CD4-positive, CD25-positive, alpha-beta regulatory T cell (primary cell): Measurements from ENCODE around the gene FOXF1. TPM values are rescaled to one million over a fixed set of nuclear protein-coding genes. Genes with fewer than 3 reads are reported as not detected.

Source experiments
- ATAC-seq, 2 donors: fragments of 150-1000 bp; cut with Tn5 transposase; one replicate each; pipeline ENCODE4 v1.10.0; 2021; ENCODE audit warnings: low read depth in 2 of 2, moderate number of reproducible peaks in 2 of 2, moderate library complexity in 1 of 2
- DNase-seq, 3 donors: peaks; one replicate each; pipeline versions ENCODE4 v3.0.0 to v3.0.0-alpha.2; 2012 to 2022; ENCODE audit warnings: mixed read lengths in 1 of 3
- H3K27ac ChIP-seq: one replicate; pipeline ENCODE4 v1.7.0; 2013; ENCODE audit warnings: mild to moderate bottlenecking, low read length; ENCODE audit not compliant: insufficient read depth, poor library complexity, severe bottlenecking
- H3K27me3 ChIP-seq: one replicate; pipeline ENCODE4 v1.7.0; 2013; ENCODE audit warnings: low read length; ENCODE audit not compliant: control insufficient read depth, insufficient read depth
- H3K36me3 ChIP-seq: one replicate; pipeline ENCODE4 v1.7.0; 2013; ENCODE audit warnings: mild to moderate bottlenecking, low read length, moderate library complexity; ENCODE audit not compliant: control insufficient read depth, insufficient read depth
- H3K4me1 ChIP-seq: 2 replicates; pipeline ENCODE4 v1.7.0; 2013; ENCODE audit warnings: mild to moderate bottlenecking, low read length; ENCODE audit not compliant: insufficient read depth, control insufficient read depth, poor library complexity, severe bottlenecking
- H3K4me3 ChIP-seq: one replicate; pipeline ENCODE4 v1.7.0; 2013; ENCODE audit warnings: low read depth, mild to moderate bottlenecking, low read length, moderate library complexity
- H3K9me3 ChIP-seq, 2 experiments: 1 replicate in 1 of 2; 2 replicates in 1 of 2; pipeline ENCODE4 v1.7.0; 2013; ENCODE audit warnings: low read length in 2 of 2, mild to moderate bottlenecking in 1 of 2, moderate library complexity in 1 of 2; ENCODE audit not compliant: control insufficient read depth in 2 of 2
- H3K27ac Mint-ChIP-seq, 3 donors: one replicate each; pipeline ENCODE4 v1.8.0; 2020 to 2022; ENCODE audit warnings: mild to moderate bottlenecking in 3 of 3, mixed read lengths in 3 of 3, moderate library complexity in 2 of 3
- H3K27me3 Mint-ChIP-seq: one replicate; pipeline ENCODE4 v1.8.0; 2022; ENCODE audit warnings: mild to moderate bottlenecking, mixed read lengths
- H3K36me3 Mint-ChIP-seq: one replicate; pipeline ENCODE4 v1.8.0; 2020; ENCODE audit warnings: mixed read lengths
- H3K4me1 Mint-ChIP-seq, 4 donors: one replicate each; pipeline ENCODE4 v1.8.0; 2020 to 2022; ENCODE audit warnings: mixed read lengths in 4 of 4, mild to moderate bottlenecking in 1 of 4
- H3K4me3 Mint-ChIP-seq, 4 donors: one replicate each; pipeline ENCODE4 v1.8.0; 2020 to 2022; ENCODE audit warnings: mild to moderate bottlenecking in 4 of 4, mixed read lengths in 4 of 4, moderate library complexity in 3 of 4
- H3K9me3 Mint-ChIP-seq, 7 donors: one replicate each; pipeline ENCODE4 v1.8.0; 2020 to 2022; ENCODE audit warnings: mixed read lengths in 7 of 7, mild to moderate bottlenecking in 3 of 7, moderate library complexity in 2 of 7
- polyA plus RNA-seq, 4 donors: library from polyadenylated mRNA; unstranded; fragments of 300-500 nt; fragmentation: Illumina TruSeq; gene quantifications; one replicate each; pipeline ENCODE4 v1.2.3, GENCODE V29; 2021
- total RNA-seq: library from RNA; stranded (reverse); gene quantifications from one replicate; pipeline ENCODE4 v1.2.3, GENCODE V29; 2022

The FOXF1 gene
- total and polyA plus RNA-seq, 5 donors from 2014 or later = not detected

DNA sequence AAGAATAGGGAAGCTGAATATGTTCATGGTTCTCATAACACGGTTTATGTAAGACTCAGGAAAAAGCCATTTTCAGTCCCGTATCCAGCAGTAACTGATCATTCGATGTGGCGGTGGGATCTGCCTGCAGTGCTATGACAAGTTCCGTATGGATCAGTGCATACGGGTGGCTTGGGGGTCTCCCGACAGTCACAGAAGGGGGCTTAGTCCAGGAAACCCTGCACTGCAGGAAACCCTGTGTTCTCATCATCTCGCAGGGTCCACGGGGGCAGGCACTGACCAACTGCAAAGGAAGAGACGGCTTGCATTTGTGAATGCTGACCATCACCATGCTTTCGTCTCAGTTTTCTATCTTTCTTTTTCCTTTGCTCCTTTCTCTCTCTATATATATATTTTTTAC is 37.0 kb downstream of the FOXF1 start:
- H3K27me3 ChIP-seq = no peaks in the 10 kb centered on the region
- H3K27ac Mint-ChIP-seq = no peak overlapping the region
- no peaks in the 10 kb centered on the region for H3K9me3 Mint-ChIP-seq
- peaks cover 29% of the 10 kb centered on the region for H3K36me3 Mint-ChIP-seq
- no peak overlapping the region for H3K4me3 ChIP-seq
- no peak overlapping the region for H3K4me3 Mint-ChIP-seq
- no peak overlapping the region for H3K27ac ChIP-seq
- ATAC-seq (no peak), DNase-seq (no peak)
- peaks cover 51% of the 10 kb centered on the region for H3K36me3 ChIP-seq
- H3K9me3 ChIP-seq = no peaks in the 10 kb centered on the region
- peaks cover 1 to 8% (median 7%) of the 10 kb centered on the region in 4 donors for H3K4me1 Mint-ChIP-seq
- H3K27me3 Mint-ChIP-seq = no peaks in the 10 kb centered on the region
- H3K4me1 ChIP-seq = no peaks in the 10 kb centered on the region

DNA sequence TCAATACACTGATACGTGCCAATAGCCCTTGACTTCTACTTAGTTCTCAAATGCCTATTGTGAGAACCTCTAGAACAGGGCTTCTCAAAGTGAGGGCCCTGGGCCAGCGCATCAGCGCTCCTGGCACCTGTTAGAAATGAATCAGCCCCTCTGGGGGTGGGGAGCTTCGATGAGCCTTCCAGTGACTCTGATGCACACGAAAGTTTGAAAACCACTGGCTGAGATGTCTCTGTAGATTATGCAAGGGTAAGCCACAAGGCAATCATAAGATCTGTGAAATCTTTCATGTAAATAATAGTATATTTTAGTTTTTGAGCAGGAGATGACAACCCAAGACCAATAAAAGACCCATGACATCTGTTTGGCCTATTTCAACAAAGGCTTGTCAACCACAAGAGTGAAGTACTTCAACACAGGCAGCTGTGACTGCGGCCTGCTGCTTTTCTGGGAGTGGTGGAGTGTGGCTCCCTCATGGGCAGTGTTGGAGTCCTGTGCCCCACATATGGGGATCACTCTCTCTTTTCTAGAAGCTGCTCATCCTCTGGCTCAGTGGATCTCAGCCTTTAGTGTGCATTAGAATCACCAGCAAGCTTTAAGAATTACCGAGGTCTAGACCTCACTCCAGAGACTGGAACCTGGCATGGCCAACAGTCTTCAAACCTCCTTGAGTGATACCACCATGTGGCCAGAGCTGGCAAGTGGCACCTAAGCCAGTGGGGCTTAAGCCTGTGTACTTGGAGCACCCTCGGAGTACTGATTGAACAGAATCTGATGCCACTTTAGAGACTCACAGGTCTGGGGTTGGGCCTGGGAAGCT is 39.0 kb downstream of the FOXF1 start:
- H3K27me3 Mint-ChIP-seq = no peaks in the 10 kb centered on the region
- H3K36me3 Mint-ChIP-seq = peaks cover 24% of the 10 kb centered on the region
- peak in 1 of 3 donors; percentile 33 for DNase-seq
- Histone ChIP-seq H3K9me3 (no peaks in the 10 kb centered on the region), H3K27me3 (no peaks in the 10 kb centered on the region), H3K4me3 (no peak overlapping the region), H3K36me3 (peaks cover 44% of the 10 kb centered on the region), H3K4me1 (peaks cover 4% of the 10 kb centered on the region), H3K27ac (no peak overlapping the region)
- H3K4me1 Mint-ChIP-seq = peaks cover 13 to 23% (median 18%) of the 10 kb centered on the region in 4 donors
- H3K27ac Mint-ChIP-seq = peak overlapping the region in 1 of 3 donors; percentile 11
- H3K4me3 Mint-ChIP-seq = no peak overlapping the region
- no peaks in the 10 kb centered on the region for H3K9me3 Mint-ChIP-seq
- peak; percentile 36 to 46 for ATAC-seq

DNA sequence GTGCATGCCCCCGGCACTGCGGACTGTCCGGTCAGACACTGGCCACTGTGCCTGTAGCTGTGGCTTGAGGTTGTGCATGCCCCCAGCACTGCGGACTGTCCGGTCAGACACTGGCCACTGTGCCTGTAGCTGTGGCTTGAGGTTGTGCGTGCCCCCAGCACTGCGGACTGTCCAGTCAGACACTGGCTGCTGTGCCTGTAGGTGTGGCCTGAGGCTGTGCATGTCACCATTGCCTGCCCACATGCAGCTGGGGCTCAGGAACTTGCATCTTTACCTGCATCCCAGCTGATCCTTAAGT is 39.5 kb downstream of the FOXF1 start:
- Histone ChIP-seq H3K4me1 (peaks cover 10% of the 10 kb centered on the region), H3K36me3 (peaks cover 42% of the 10 kb centered on the region), H3K27me3 (no peaks in the 10 kb centered on the region), H3K9me3 (no peaks in the 10 kb centered on the region), H3K27ac (no peak overlapping the region), H3K4me3 (no peak overlapping the region)
- Mint-ChIP-seq H3K9me3 (no peaks in the 10 kb centered on the region), H3K27ac (no peak overlapping the region), H3K36me3 (peaks cover 20% of the 10 kb centered on the region), H3K4me1 (peaks cover 15 to 28% (median 19%) of the 10 kb centered on the region in 4 donors), H3K27me3 (peaks cover under 1% of the 10 kb centered on the region), H3K4me3 (no peak overlapping the region)
- DNase-seq = no peak
- ATAC-seq = no peak

DNA sequence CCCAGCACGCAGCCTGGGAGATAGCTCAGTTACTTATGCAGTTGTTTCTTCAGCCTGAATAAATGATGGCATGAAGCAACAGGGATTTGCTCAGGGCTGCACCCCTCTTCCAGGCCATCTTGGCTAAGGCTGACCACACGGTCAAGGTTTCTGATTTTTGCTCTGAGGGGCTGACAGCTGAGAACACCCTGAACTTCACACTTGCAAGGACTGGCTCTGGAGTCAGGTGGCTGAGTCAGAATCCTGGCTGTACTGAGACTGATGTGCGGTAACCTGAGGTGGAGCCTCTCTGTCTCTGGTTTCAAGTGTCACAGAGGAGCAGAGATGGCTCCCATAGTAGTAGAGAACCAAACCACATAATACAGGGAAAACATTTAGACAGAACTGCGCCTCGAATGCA is 40.0 kb downstream of the FOXF1 start:
- no peak overlapping the region for H3K4me3 Mint-ChIP-seq
- H3K27me3 Mint-ChIP-seq = peaks cover 4% of the 10 kb centered on the region
- Histone ChIP-seq H3K27me3 (no peaks in the 10 kb centered on the region), H3K36me3 (peaks cover 39% of the 10 kb centered on the region), H3K9me3 (no peaks in the 10 kb centered on the region), H3K27ac (no peak overlapping the region), H3K4me1 (peaks cover 11% of the 10 kb centered on the region), H3K4me3 (no peak overlapping the region)
- ATAC-seq (no peak), DNase-seq (no peak)
- H3K9me3 Mint-ChIP-seq = no peaks in the 10 kb centered on the region
- H3K36me3 Mint-ChIP-seq = peaks cover 18% of the 10 kb centered on the region
- H3K27ac Mint-ChIP-seq = peak overlapping the region in 1 of 3 donors; percentile 34
- peaks cover 12 to 32% (median 21%) of the 10 kb centered on the region in 4 donors for H3K4me1 Mint-ChIP-seq

DNA sequence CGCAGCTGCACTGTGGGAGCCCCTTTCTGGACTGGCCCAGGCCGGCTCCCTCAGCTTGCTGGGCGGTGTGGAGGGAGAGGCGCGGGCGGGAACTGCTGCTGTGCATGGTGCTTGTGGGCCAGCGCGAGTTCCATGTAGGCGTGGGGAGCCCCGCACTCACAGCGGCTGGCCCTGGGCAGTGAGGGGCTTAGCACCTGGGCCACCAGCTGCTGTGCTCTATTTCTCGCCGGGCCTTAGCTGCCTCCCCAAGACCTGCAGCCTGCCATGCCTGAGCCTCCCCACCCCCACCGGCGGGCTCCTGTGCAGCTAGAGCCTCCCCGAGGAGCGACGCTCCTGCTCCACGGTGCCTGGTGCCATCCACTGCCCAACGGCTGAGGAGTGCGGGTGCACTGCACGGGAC is 43.0 kb downstream of the FOXF1 start:
- Histone ChIP-seq H3K4me1 (peaks cover 16% of the 10 kb centered on the region), H3K27me3 (no peaks in the 10 kb centered on the region), H3K36me3 (peaks cover 14% of the 10 kb centered on the region), H3K9me3 (no peaks in the 10 kb centered on the region), H3K27ac (no peak overlapping the region), H3K4me3 (no peak overlapping the region)
- DNase-seq (no peak), ATAC-seq (no peak)
- peaks cover 11% of the 10 kb centered on the region for H3K27me3 Mint-ChIP-seq
- H3K9me3 Mint-ChIP-seq = no peaks in the 10 kb centered on the region
- peaks cover 8% of the 10 kb centered on the region for H3K36me3 Mint-ChIP-seq
- peak overlapping the region in 3 of 4 donors; percentile 86 to 94 (median 91) for H3K4me3 Mint-ChIP-seq
- peaks cover 12 to 37% (median 23%) of the 10 kb centered on the region in 4 donors for H3K4me1 Mint-ChIP-seq
- H3K27ac Mint-ChIP-seq = no peak overlapping the region

DNA sequence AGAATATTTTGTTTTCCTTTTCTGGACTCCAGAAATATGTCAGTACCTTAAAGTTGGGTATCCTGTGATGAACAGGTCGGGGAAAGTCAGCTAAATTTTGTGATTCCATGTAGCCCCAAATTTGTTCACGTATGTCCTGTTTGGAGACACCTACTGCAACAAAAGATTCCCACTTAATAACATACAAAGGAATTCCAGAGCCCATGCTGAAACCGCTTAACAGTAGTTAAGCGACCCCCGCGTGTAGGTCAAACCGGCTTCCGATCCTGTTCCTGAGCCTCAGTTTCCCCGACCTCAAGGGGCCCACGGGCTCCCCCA is 44.2 kb downstream of the FOXF1 start:
- Mint-ChIP-seq H3K27ac (peak overlapping the region; percentile 95 to 99 (median 95)), H3K36me3 (peaks cover 7% of the 10 kb centered on the region), H3K4me3 (peak overlapping the region; percentile 91 to 99 (median 95)), H3K9me3 (peaks cover 0 to 2% (median 0%) of the 10 kb centered on the region in 7 donors), H3K4me1 (peaks cover 12 to 32% (median 22%) of the 10 kb centered on the region in 4 donors), H3K27me3 (peaks cover 22% of the 10 kb centered on the region)
- Histone ChIP-seq H3K9me3 (no peaks in the 10 kb centered on the region), H3K4me1 (peaks cover 16% of the 10 kb centered on the region), H3K36me3 (peaks cover 12% of the 10 kb centered on the region), H3K27ac (peak overlapping the region; percentile 89), H3K4me3 (peak overlapping the region; percentile 93), H3K27me3 (no peaks in the 10 kb centered on the region)
- DNase-seq = peak in 1 of 3 donors; percentile 6
- ATAC-seq = no peak

DNA sequence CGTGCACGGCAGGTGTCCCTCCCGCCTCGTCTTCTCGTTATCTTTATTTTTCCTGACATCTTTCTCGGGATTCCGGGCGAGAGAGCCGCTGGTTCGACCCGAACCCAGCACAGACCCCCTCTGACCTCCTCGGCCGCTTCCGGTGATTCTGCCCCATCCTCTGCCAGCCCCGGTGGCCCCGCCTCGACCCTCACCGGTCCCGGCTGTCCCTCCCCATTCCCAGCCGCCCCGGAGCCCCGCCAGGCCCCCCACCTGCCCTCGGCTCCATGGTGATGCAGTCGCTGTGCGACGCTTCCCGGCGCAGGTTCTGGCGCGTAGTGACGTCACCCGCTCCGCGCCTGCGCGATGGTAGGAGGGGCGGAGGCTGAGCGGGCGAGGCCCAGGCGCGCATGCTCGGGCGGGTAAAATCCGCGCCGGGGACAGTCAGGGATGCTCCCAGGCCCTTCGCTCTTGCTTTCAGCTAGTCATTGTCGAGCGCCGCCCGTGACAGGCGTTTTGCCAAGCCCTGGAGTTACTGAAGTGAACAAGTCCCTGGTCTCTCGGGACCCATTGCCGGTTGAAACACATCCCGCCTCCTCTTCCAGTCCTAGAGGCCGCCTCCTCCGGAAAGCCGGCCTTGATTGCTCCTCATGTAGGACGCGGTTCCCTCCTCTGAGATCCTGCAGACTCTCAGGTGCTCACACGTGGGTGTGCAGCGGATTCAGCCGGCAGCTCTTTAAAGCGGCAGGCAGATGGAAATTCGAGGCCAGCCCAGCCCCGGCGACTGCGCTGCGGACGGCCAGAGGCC is 44.8 kb downstream of the FOXF1 start, which contains the start of gene MTHFSD:
Gene MTHFSD, minus strand, starts transcription at position 319 of the 787 bp plus-strand sequence. Its CDS starts 51 bp downstream, at position 268.
- Histone ChIP-seq H3K27ac (peak within 1 kb of the TSS; percentile 89), H3K36me3 (peaks cover 7% of the 10 kb centered on the region), H3K4me3 (peak within 1 kb of the TSS; percentile 93), H3K9me3 (no peaks in the 10 kb centered on the region), H3K27me3 (no peaks in the 10 kb centered on the region), H3K4me1 (peaks cover 16% of the 10 kb centered on the region)
- Mint-ChIP-seq H3K36me3 (peaks cover 7% of the 10 kb centered on the region), H3K27ac (peak within 1 kb of the TSS; percentile 95 to 99 (median 95)), H3K4me3 (peak within 1 kb of the TSS; percentile 91 to 99 (median 95)), H3K4me1 (peaks cover 12 to 32% (median 22%) of the 10 kb centered on the region in 4 donors), H3K9me3 (peaks cover 0 to 2% (median 0%) of the 10 kb centered on the region in 7 donors), H3K27me3 (peaks cover 25% of the 10 kb centered on the region)
- DNase-seq = peak; percentile 91 to 95 (median 93)
- ATAC-seq = peak; percentile 86 to 88
